ENCODE data around the gene EME2.

- TF ChIP-seq CTCF (conservative IDR thresholded peaks at IDR 0.05): no peak
- no peak for TF ChIP-seq ZFX (IDR thresholded peaks at IDR 0.05)
These were observed 18.8 kb downstream of the EME2 start for GRCh38 chr16:1791256-1791942.
